ENCODE measurements around the gene NARS2.
"Not testable (repeated sequence)": the region's sequence is repeated elsewhere in the genome, so short reads cannot be mapped to it uniquely, and the experiment has no call there.

Gene NARS2

GRCh38 chr11:78542007-78542406 lies 32.7 kb downstream of the NARS2 start:
- DNase-seq (ENCODE audit: low spot score): no peak

- DNase-seq (ENCODE audit: low spot score): no peak
Observed at GRCh38 chr11:78541537-78541936, 33.1 kb downstream of the NARS2 start.

GRCh38 chr11:78540256-78540655 lies 34.4 kb downstream of the NARS2 start:
- no peak for DNase-seq (ENCODE audit: low spot score)

GRCh38 chr11:78539506-78539905 lies 35.2 kb downstream of the NARS2 start:
- no peak for DNase-seq (ENCODE audit: low spot score)

- no peak for DNase-seq (ENCODE audit: low spot score)
Observed at GRCh38 chr11:78536933-78537332, 37.7 kb downstream of the NARS2 start.

- no peak for DNase-seq (ENCODE audit: low spot score)
Observed at GRCh38 chr11:78535920-78536319, 38.7 kb downstream of the NARS2 start.

GRCh38 chr11:78535027-78535426 lies 39.6 kb downstream of the NARS2 start:
- no peak for DNase-seq (ENCODE audit: low spot score)

- DNase-seq (ENCODE audit: low spot score): no peak
Observed at GRCh38 chr11:78533399-78533798, 41.3 kb downstream of the NARS2 start.

GRCh38 chr11:78532991-78533390 lies 41.7 kb downstream of the NARS2 start:
- no peak for DNase-seq (ENCODE audit: low spot score)

GRCh38 chr11:78526497-78527146 lies 48.0 kb downstream of the NARS2 start:
- DNase-seq (ENCODE audit: low spot score): no peak

- no peak for DNase-seq (ENCODE audit: low spot score)
Observed at GRCh38 chr11:78525720-78526119, 48.9 kb downstream of the NARS2 start.

GRCh38 chr11:78520230-78520629 lies 54.4 kb downstream of the NARS2 start:
- DNase-seq (ENCODE audit: low spot score): no peak

GRCh38 chr11:78516281-78516680 lies 58.4 kb downstream of the NARS2 start:
- DNase-seq (ENCODE audit: low spot score): no peak

- no peak for DNase-seq (ENCODE audit: low spot score)
Observed at GRCh38 chr11:78514922-78515502, 59.7 kb downstream of the NARS2 start.

- not testable (repeated sequence) for DNase-seq (ENCODE audit: low spot score)
Observed at GRCh38 chr11:78513085-78513484, 61.6 kb downstream of the NARS2 start.

- DNase-seq (ENCODE audit: low spot score): no peak
Observed at GRCh38 chr11:78510597-78510996, 64.1 kb downstream of the NARS2 start.

GRCh38 chr11:78510025-78510596 lies 64.6 kb downstream of the NARS2 start:
- DNase-seq (ENCODE audit: low spot score): no peak

- no peak for DNase-seq (ENCODE audit: low spot score)
Observed at GRCh38 chr11:78504708-78505107, 70.0 kb downstream of the NARS2 start.

- no peak for DNase-seq (ENCODE audit: low spot score)
Observed at GRCh38 chr11:78504181-78504580, 70.5 kb downstream of the NARS2 start.

GRCh38 chr11:78499971-78500370 lies 74.7 kb downstream of the NARS2 start:
- DNase-seq (ENCODE audit: low spot score): no peak

- no peak for DNase-seq (ENCODE audit: low spot score)
Observed at GRCh38 chr11:78497293-78497692, 77.4 kb downstream of the NARS2 start.

- DNase-seq (ENCODE audit: low spot score): no peak
Observed at GRCh38 chr11:78493413-78493975, 81.2 kb downstream of the NARS2 start.

- DNase-seq (ENCODE audit: low spot score): no peak
Observed at GRCh38 chr11:78492973-78493372, 81.7 kb downstream of the NARS2 start.

Data from D341Med (cell line).